ENCODE data around the gene HOXA10.

GRCh38 chr7:27165089-27165995 is 8.8 kb downstream of the HOXA10 start, which contains the start of gene HOXA9:
- TF ChIP-seq CTCF (IDR thresholded peaks at IDR 0.05) (peak in 2 of 3 donors; percentile 12 to 16), POLR2AphosphoS5 (IDR thresholded peaks at IDR 0.05) (peak; percentile 9 to 35 (median 11)), POLR2A (IDR thresholded peaks at IDR 0.05) (no peak)

All from breast epithelium (tissue), 3 donors.